ENCODE results near the gene TRAPPC11. TPM values are rescaled to one million over a fixed set of nuclear protein-coding genes. Genes with fewer than 3 reads are reported as not detected.

TRAPPC11 gene
- total RNA-seq, 1 experiment from 2014 or later: 47.3 TPM

- in situ Hi-C loops (cut with HindIII; ENCODE audit: low pct_unique_long_range_greater_than_20kb, low sequenced_read_pairs): no loop called here
- no peak for DNase-seq (ENCODE audit: low read depth, low spot score)
Observed at GRCh38 chr4:183733181-183733580, 74.1 kb downstream of the TRAPPC11 start.

GRCh38 chr4:183738081-183738673, 79.1 kb downstream of the TRAPPC11 start:
- in situ Hi-C loops (cut with HindIII; ENCODE audit: low pct_unique_long_range_greater_than_20kb, low sequenced_read_pairs): no loop called here
- DNase-seq (ENCODE audit: low read depth, low spot score): no peak

GRCh38 chr4:183738961-183739360, 79.9 kb downstream of the TRAPPC11 start:
- no peak for DNase-seq (ENCODE audit: low read depth, low spot score)
- in situ Hi-C loops (cut with HindIII; ENCODE audit: low pct_unique_long_range_greater_than_20kb, low sequenced_read_pairs): no loop called here

GRCh38 chr4:183746305-183747229, 87.5 kb downstream of the TRAPPC11 start:
- no peak for DNase-seq (ENCODE audit: low read depth, low spot score)
- in situ Hi-C loops (cut with HindIII; ENCODE audit: low pct_unique_long_range_greater_than_20kb, low sequenced_read_pairs): no loop called here

- in situ Hi-C loops (cut with HindIII; ENCODE audit: low pct_unique_long_range_greater_than_20kb, low sequenced_read_pairs): no loop called here
- no peak for DNase-seq (ENCODE audit: low read depth, low spot score)
Observed at GRCh38 chr4:183747380-183747779, 88.3 kb downstream of the TRAPPC11 start.

- in situ Hi-C loops (cut with HindIII; ENCODE audit: low pct_unique_long_range_greater_than_20kb, low sequenced_read_pairs): no loop called here
- DNase-seq (ENCODE audit: low read depth, low spot score): no peak
Observed at GRCh38 chr4:183747931-183748670, 89.0 kb downstream of the TRAPPC11 start.

- in situ Hi-C loops (cut with HindIII; ENCODE audit: low pct_unique_long_range_greater_than_20kb, low sequenced_read_pairs): no loop called here
- DNase-seq (ENCODE audit: low read depth, low spot score): no peak
Observed at GRCh38 chr4:183751106-183751505, 92.0 kb downstream of the TRAPPC11 start.

- in situ Hi-C loops (cut with HindIII; ENCODE audit: low pct_unique_long_range_greater_than_20kb, low sequenced_read_pairs): no loop called here
Observed at GRCh38 chr4:183755596-183755995, 96.5 kb downstream of the TRAPPC11 start.

GRCh38 chr4:183757060-183757459, 98.0 kb downstream of the TRAPPC11 start:
- DNase-seq (ENCODE audit: low read depth, low spot score): no peak
- in situ Hi-C loops (cut with HindIII; ENCODE audit: low pct_unique_long_range_greater_than_20kb, low sequenced_read_pairs): no loop called here

More at GRCh38 chr4:183755596-183755995, 96.5 kb downstream of the TRAPPC11 start:
- no peak for DNase-seq (ENCODE audit: low read depth, low spot score)

- DNase-seq (ENCODE audit: low read depth, low spot score): no peak
Observed at GRCh38 chr4:183758061-183758757, 99.1 kb downstream of the TRAPPC11 start.

GRCh38 chr4:183758758-183759447, 99.8 kb downstream of the TRAPPC11 start:
- in situ Hi-C loops (cut with HindIII; ENCODE audit: low pct_unique_long_range_greater_than_20kb, low sequenced_read_pairs): no loop called here
- DNase-seq (ENCODE audit: low read depth, low spot score): no peak

More at GRCh38 chr4:183758061-183758757, 99.1 kb downstream of the TRAPPC11 start:
- in situ Hi-C loops (cut with HindIII; ENCODE audit: low pct_unique_long_range_greater_than_20kb, low sequenced_read_pairs): no loop called here

GRCh38 chr4:183760326-183760725, 101.2 kb downstream of the TRAPPC11 start:
- no peak for DNase-seq (ENCODE audit: low read depth, low spot score)
- in situ Hi-C loops (cut with HindIII; ENCODE audit: low pct_unique_long_range_greater_than_20kb, low sequenced_read_pairs): no loop called here

Small RNA genes lying within 50 kb of the gene (small RNA-seq; reads per million reads assigned to genes)
- 0 reads per million in 2 experiments for gene RNU6-1053P
- gene RNU6-335P: 0 reads per million in 2 experiments
- 0 reads per million in 2 experiments for gene RNU6-479P

Other genes starting within 250 kb of the TRAPPC11 start
- 14.2 and 15.6 TPM in 2 replicates for gene CDKN2AIP, start 214.7 kb upstream of the TRAPPC11 start, total RNA-seq (2014; rRNA removed; shearing (Covaris generic))
- 9.0 and 9.7 TPM in 2 replicates for gene ING2, start 154.2 kb upstream of the TRAPPC11 start, total RNA-seq (2014; rRNA removed; shearing (Covaris generic))
- gene RWDD4, start 108 bp upstream of the TRAPPC11 start, total RNA-seq (2014; rRNA removed; shearing (Covaris generic)): 27.5 and 32.5 TPM in 2 replicates
- 2.1 and 2.5 TPM in 2 replicates for gene STOX2, start 246.0 kb downstream of the TRAPPC11 start, total RNA-seq (2014; rRNA removed; shearing (Covaris generic))